SW480 (cell line): ENCODE measurements around the gene UQCR11.

Experiments
- DNase-seq: peaks from one replicate; pipeline ENCODE4 v3.0.0-alpha.2; 2016; ENCODE audit warnings: low spot score

Gene UQCR11

GRCh38 chr19:1567116-1567847 is 38.0 kb downstream of the UQCR11 start:
- no peak for DNase-seq

- no peak for DNase-seq
Measured at GRCh38 chr19:1566392-1567115, 38.7 kb downstream of the UQCR11 start.

DNA sequence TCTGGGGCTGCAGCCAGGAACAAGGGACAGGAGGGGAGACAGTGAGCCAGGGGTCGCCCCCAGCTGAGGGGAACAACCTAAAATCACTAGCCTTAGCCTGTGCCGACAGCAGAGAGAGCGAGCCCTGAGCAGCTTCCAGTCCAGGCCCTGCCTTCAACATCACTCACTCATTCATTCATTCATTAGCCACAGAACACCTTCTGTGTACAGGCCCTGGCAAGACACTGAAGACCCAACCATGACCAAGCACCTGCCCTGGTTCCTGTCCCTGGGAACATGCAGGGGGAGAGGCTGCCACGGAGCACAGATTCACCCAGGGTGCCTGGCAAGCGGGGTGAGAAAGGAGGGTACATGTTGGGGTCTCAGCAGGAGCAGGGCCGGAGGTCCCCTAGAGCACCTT is 42.0 kb downstream of the UQCR11 start:
- DNase-seq: no peak

DNA sequence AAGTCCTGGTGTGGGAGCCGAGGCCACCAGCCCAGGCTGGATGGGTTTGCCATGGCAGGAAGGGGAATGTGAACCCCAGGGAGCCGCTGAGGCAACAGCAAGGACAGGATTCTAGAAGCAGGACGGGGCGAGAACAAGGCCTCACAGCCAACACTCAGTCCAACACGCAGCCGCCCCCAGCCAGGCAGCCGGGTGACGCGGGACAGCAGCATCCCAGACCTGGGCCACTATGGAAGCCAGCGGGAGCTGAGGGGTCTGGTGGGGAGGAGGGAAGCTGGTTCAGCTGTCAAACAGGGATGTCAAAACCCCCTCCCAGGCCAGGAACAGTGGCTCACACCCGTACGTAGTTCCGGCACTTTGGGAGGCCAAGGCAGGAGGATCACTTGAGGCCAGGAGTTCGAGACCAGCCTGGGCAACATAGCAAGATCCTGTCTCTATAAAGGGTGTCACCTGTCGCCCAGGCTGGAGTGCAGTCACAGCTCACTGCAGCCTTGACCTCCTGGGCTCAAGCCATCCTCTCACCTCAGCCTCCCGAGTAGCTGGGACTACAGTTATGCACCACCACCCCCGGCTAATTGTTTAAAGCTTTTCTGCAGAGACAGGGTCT is 43.9 kb downstream of the UQCR11 start:
- DNase-seq: no peak

DNA sequence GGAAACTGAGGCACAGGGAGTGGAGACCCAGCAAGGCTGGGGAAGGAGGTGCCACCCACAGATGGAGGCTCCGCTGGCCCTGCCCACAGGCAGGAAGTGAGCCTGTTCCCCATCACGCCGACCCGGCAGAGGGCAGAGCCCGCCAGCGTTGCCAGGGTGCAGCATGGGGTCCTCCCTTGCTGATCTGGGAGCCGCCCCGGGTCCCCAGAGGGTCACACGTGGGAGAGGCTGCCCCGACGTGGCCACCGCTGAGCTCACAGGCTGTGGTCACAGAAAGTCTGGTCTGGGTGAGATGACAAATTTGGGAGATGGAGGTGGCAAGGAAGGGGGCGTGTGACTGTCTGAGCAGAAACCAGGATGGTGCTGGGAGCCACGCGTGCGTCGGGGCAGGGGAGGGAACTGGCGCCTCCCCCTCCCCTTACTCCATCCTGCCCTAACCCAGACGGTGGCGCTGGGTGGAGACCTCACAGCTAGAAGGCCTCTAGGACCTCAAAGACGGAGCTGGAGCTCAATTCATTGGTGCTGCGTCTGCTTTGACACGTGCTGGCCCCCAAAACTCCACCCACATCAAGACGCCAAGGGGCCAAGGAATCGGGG is 44.9 kb downstream of the UQCR11 start:
- DNase-seq: no peak

DNA sequence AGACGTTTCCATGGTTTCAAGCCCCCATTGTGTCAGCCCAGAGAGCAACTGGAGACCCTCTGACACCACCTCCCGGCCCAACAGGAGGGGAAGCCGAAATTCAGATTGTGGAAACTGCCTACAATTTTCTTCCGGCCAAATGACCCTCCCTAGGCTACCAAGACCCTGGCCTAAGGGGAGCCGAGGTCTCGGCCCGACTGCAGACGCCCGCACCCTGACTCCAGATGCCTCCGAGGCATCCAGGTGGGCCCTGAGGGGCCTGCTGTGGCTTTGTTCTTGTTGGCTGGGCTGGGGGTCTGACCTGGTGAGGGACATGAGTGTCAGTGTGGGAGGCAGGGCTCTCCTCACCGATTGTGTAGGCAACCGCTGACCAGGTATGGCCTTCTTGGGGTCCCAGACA is 46.7 kb downstream of the UQCR11 start:
- DNase-seq: no peak

GRCh38 chr19:1556390-1557070 is 48.7 kb downstream of the UQCR11 start:
- DNase-seq: no peak

DNA sequence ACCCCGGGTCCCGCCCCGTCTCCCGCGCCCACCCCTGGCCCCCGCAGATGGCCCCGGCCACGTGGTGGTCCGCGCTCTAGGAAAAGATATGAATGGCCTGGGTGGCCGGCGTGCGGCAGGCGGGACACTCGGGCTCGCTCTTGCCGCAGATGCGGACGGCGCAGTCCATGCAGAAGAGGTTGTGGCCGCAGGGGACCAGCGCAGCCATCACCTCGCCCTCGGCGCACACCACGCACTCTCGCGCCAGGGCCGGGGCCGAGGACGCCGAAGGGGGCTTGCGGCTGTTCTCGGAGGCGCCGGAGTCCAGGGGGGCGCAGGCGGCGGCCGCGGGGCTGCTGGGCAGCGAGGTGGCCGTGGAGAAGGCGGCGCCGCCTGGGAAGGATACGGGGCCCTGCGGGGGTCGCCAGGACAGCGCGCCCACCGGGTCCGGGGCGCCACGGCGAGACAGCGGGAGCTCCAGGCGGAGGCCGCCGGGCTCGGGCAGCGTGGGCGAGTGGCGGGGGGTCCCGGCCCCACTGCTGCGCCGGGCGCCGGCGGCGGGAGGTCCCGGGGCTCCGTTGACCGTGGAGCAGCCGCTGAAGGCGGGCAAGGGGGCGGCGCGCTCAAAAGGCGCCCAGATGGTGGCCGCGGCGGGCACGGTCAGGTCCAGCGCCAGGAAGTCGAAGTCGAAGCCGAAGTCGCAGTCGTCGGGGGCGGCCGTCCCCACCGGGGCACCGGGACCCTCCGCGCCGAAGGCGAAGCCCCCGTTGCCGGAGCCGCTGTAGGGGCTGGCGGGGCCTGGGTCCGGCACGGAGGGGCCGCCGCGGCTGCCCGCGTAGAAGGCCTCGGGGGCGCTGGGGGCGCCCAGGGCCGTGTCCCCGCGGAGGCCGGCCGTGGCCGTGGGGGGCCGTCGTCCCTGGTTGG is 49.5 kb downstream of the UQCR11 start:
- DNase-seq: no peak

DNA sequence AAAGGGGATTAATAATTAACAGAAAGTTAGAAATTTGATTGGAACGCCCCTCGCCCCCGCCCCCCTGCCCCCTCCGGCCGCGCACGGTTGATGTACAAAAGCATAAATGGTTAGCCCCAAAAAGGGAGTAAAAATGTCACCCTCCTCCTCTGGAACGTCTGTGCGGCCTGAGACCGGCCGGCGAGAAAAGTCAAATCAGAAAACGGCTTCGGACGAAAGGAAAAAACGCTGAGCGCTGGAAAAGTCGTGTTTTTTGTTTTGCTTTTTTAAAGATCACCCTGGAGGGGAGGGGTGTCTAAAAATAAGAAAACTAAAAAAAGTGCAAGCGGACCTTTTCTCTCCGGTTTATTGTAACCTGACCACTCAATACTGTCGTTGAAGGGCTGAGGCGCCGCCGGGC is 50.3 kb downstream of the UQCR11 start:
- no peak for DNase-seq

DNA sequence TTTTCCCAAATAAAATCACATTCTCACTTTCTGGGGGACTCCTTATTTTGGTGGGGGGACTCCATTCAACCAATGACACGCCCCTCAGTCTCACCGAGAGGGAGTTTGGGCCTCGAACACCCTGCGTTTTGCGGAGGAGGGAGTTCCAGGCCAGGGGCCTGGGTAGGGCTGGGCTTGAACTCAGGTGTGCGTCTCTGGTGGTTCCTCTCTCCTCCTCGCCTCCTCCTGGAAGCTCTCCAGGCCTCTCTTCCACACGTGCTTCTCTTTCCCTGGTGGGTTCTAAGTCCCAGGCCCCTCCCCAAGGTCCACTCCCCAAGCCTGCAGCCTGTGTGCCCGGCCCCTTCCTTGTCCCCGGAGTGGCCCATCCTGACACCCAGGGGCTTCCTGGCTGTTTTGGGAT is 51.8 kb downstream of the UQCR11 start:
- no peak for DNase-seq

- DNase-seq: no peak
Measured at GRCh38 chr19:1551068-1552040, 53.9 kb downstream of the UQCR11 start.

DNA sequence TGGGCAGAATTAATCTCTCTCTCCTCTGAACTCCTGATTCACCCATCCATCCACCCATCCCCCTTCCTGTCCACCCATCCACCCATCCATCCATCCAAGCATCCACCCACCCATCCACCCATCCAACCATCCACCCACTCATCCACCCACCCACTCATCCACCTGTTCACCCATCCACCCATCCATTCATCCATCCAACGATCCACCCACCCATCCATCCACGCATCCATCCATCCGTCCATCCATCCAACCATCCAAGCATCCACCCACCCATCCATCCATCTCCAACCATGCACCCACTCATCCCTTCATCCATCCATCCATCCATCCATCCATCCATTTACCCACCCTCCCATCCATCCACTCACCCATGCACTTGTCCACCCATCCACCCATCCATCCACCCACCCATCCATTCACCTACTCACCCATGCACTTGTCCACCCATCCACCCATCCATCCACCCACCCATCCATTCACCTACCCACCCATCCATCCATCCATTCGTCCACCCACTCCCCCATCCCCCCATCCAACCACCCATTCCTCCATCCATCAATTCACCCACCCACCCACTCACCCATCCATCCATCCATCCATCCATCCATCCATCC is 55.8 kb downstream of the UQCR11 start:
- DNase-seq: no peak
